SJCRH30 (cell line): ENCODE measurements around the gene WWC2. TPM values are rescaled to one million over a fixed set of nuclear protein-coding genes. Genes with fewer than 3 reads are reported as not detected.

Experiments used
- DNase-seq, 2 experiments: peaks; one replicate each; pipeline ENCODE4 v3.0.0-alpha.2; 2015 to 2020
- H3K27ac ChIP-seq: fragments of 250-450 bp; sonication (Bioruptor Pico); 2 replicates; pipeline ENCODE4 v1.5.1; 2020; ENCODE audit warnings: mild to moderate bottlenecking, moderate library complexity
- H3K27me3 ChIP-seq: fragments of 250-450 bp; sonication (Bioruptor Pico); 2 replicates; pipeline ENCODE4 v1.5.1; 2020; ENCODE audit warnings: mild to moderate bottlenecking, moderate library complexity
- H3K36me3 ChIP-seq: fragments of 250-450 bp; sonication (Bioruptor Pico); 2 replicates; pipeline ENCODE4 v1.5.1; 2020; ENCODE audit warnings: mild to moderate bottlenecking, moderate library complexity
- H3K4me1 ChIP-seq: fragments of 250-450 bp; sonication (Bioruptor Pico); 2 replicates; pipeline ENCODE4 v1.5.1; 2020; ENCODE audit warnings: mild to moderate bottlenecking, moderate library complexity
- H3K4me3 ChIP-seq: fragments of 250-450 bp; sonication (Bioruptor Pico); 2 replicates; pipeline ENCODE4 v1.5.1; 2020; ENCODE audit warnings: mild to moderate bottlenecking, moderate library complexity
- H3K9me3 ChIP-seq: fragments of 250-450 bp; sonication (Bioruptor Pico); replicated peaks from 2 replicates; pipeline ENCODE4 v1.5.1; 2020; ENCODE audit warnings: mild to moderate bottlenecking, moderate library complexity
- total RNA-seq: library from RNA; depleted of rRNA; stranded (reverse); fragments of >200 nt; shearing (Covaris generic); gene quantifications from 2 replicates; pipeline ENCODE4 v1.2.3, GENCODE V29; 2014

WWC2 gene
- total RNA-seq, 1 experiment from 2014 or later, result 23.7 TPM

DNA sequence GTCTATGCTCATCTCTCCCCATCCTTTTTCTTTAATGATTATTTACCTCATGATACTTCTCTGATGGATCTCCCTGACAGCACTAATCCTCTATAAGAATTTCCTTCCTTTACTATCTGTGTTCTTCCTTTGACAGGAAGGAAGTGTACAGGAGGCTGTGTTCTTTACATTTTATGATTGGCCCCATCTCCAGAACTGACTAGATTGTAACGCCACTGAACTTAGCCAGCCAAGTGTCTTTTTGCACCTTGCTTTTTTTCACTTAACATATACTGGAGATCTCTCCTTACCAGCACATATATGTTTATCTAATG is 3.9 kb upstream of the WWC2 start:
- Histone ChIP-seq H3K36me3 (no peaks in the 10 kb centered on the region), H3K4me3 (no peak overlapping the region), H3K27me3 (no peaks in the 10 kb centered on the region), H3K4me1 (no peaks in the 10 kb centered on the region), H3K9me3 (no peaks in the 10 kb centered on the region), H3K27ac (no peak overlapping the region)
- no peak for DNase-seq

DNA sequence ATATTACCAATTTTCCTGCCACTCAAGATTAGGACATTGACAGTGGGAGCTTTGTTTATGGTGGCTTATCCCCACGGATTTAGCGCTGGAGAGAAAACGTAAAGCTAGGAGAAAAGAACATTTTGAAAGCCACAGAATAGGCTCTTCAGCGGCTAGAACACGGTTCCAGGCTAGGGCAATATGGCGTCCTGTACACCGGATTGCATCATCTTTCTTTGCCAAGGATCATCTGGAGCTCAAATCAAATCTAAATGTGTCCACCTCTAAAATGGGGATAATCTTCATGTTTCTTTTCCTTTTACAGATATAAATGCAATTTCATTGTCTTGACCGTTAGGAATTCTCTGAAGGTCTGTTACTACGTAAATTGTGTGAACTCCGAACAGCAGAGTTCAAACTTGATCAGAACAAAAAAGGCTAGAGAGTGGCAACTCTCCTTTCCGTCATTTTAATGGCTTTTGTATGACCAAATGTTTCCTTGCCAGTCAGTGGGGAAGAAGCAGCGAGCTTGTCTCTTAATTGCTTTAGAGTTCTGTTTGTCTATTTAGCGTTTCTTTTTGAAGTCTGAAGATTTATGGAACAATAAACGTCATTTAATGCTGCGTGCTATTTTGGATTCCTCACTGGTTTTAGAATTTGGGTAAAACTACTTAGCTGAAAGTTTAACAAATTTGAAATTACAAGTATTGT is 2.6 kb upstream of the WWC2 start:
- Histone ChIP-seq H3K4me1 (0 out of 2 replicates have a peak, but pooled peaks cover 3% of the 10 kb centered on the region), H3K27ac (no peak overlapping the region)

GRCh38 chr4:183097231-183098018 is 1.6 kb upstream of the WWC2 start:
- H3K9me3 ChIP-seq, result no peaks in the 10 kb centered on the region
- no peaks in the 10 kb centered on the region for H3K27me3 ChIP-seq
- H3K36me3 ChIP-seq, result no peaks in the 10 kb centered on the region
- H3K4me3 ChIP-seq, result peak overlapping the region; percentile 87
- H3K4me1 ChIP-seq, result 0 out of 2 replicates have a peak, but pooled peaks cover 3% of the 10 kb centered on the region
- DNase-seq, result no peak
- peak overlapping the region; percentile 85 for H3K27ac ChIP-seq

More for the DNA sequence above, 2.6 kb upstream of the WWC2 start:
- no peaks in the 10 kb centered on the region for H3K36me3 ChIP-seq
- no peak for DNase-seq
- H3K4me3 ChIP-seq, result no peak overlapping the region
- no peaks in the 10 kb centered on the region for H3K27me3 ChIP-seq
- no peaks in the 10 kb centered on the region for H3K9me3 ChIP-seq

- Histone ChIP-seq H3K4me3 (peak overlapping the region; percentile 87), H3K27ac (peak overlapping the region; percentile 85), H3K27me3 (no peaks in the 10 kb centered on the region), H3K36me3 (no peaks in the 10 kb centered on the region), H3K9me3 (no peaks in the 10 kb centered on the region), H3K4me1 (0 out of 2 replicates have a peak, but pooled peaks cover 3% of the 10 kb centered on the region)
- DNase-seq, result peak; percentile 16 to 33
These were observed 886 bp upstream of the WWC2 start for GRCh38 chr4:183098019-183098722.

DNA sequence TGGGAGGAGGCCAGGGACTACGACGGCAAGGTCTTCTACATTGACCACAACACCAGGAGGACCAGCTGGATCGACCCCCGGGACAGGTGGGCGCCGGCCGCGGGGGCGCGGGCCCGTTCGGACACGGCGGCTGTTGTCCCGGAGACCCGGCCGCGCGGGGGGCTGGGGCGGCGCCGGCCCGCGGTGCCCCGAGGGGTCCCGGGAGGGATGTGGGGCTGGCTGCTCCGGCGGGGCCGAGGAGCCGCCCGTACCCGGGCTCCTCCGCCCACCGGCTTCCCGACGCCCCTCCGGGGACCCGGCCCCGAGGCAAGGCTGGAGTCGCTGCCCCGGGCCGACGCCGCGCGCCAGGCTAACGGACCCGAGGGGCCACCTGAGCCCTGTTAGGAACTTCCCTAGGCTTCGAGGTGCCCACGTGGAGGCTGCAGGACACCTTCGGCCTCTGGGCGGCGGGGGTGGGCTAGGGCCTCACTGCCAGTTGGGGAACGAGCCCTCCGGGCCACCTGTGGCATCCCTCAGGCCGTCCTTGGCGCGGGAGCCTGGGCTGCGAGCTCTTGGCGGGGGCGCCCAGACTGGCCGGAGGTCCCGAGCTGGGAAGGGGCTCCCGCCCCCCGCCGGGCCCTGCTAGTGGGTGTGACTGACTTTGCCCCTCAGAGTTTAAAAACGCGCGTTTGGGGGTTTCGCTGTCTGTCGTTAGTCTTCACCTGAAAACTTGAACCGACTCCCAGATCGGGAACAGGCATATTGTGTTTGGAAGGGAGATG is 660 bp downstream of the WWC2 start:
- H3K9me3 ChIP-seq, result no peaks in the 10 kb centered on the region
- no peaks in the 10 kb centered on the region; the same call in 1 of the 2 replicates for H3K36me3 ChIP-seq
- H3K4me3 ChIP-seq, result peak overlapping the region; percentile 87
- peak overlapping the region; percentile 85 for H3K27ac ChIP-seq
- H3K4me1 ChIP-seq, result 0 out of 2 replicates have a peak, but pooled peaks cover 3% of the 10 kb centered on the region
- no peaks in the 10 kb centered on the region for H3K27me3 ChIP-seq
- DNase-seq, result peak; percentile 51 to 53

DNA sequence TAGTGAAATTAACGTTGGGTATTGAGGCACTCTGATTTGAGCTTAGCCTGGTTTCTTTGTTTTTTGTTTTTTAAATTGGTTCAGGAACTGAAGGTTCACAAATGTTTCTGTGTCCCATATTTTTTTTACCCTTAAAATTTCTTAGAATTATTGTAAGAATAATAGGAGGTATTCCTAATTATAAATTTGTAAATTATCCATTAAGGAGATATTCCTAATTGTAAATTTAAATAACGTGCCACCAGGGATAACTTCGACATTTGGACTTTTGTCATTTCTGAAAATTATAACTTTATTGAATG is 1.2 kb downstream of the WWC2 start:
- Histone ChIP-seq H3K27me3 (no peaks in the 10 kb centered on the region), H3K4me3 (peak overlapping the region; percentile 87), H3K9me3 (no peaks in the 10 kb centered on the region), H3K36me3 (no peaks in the 10 kb centered on the region; the same call in 1 of the 2 replicates), H3K27ac (peak overlapping the region; percentile 85; the same call in 1 of the 2 replicates), H3K4me1 (0 out of 2 replicates have a peak, but pooled peaks cover 3% of the 10 kb centered on the region)
- DNase-seq, result no peak

- H3K27me3 ChIP-seq, result no peaks in the 10 kb centered on the region
- no peaks in the 10 kb centered on the region; the same call in 1 of the 2 replicates for H3K36me3 ChIP-seq
- 0 out of 2 replicates have a peak, but pooled peaks cover 3% of the 10 kb centered on the region for H3K4me1 ChIP-seq
- no peaks in the 10 kb centered on the region for H3K9me3 ChIP-seq
- peak overlapping the region; percentile 87 for H3K4me3 ChIP-seq
- no peak overlapping the region for H3K27ac ChIP-seq
- no peak for DNase-seq
These were observed 1.8 kb downstream of the WWC2 start for GRCh38 chr4:183100827-183101226.

DNA sequence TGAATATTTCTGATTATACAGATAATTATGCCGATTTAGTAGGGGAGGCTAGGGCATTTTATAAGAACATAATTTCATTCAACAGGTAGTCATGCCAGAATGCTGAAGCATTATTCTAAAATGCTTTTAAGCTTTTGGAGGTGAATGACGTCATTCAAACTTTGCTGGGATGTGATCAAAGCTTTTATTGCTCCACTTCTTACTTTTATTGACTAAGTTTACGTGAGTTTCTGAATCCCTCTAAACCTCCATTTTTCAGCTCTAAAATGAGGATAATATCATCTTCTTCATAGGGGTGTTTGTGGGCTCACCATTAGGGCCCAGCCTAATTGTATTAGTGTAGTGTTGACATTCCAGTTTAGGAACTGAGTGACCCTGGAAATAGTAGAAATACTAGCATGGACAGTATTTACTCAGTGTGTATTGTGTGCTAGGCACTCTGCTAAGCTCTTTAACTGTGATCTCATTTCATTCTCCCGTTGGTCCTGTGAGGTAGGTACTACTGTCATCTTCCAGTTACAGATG is 3.0 kb downstream of the WWC2 start:
- H3K4me1 ChIP-seq, result 0 out of 2 replicates have a peak, but pooled peaks cover 3% of the 10 kb centered on the region
- no peak for DNase-seq
- no peaks in the 10 kb centered on the region for H3K9me3 ChIP-seq
- H3K27me3 ChIP-seq, result no peaks in the 10 kb centered on the region
- H3K27ac ChIP-seq, result no peak overlapping the region
- no peak overlapping the region for H3K4me3 ChIP-seq
- H3K36me3 ChIP-seq, result no peaks in the 10 kb centered on the region; the same call in 1 of the 2 replicates

DNA sequence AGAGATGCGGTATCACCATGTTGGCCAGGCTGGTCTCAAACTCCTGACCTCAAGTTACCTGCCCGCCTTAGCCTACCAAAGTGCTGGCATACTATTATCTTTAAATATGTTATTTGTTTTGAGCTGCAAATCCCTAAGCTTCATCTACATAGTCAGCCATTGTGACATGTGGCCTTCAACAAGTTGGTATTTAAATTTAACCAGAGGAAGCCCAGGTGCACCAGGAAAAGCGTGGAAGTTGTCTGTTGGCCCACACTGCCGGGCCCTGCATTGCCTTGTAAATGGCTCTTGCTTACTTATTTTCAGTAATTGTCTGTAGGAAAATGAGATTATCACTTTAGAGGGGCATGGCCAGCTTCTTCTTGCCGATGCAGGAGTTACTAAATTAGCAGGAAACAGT is 6.0 kb downstream of the WWC2 start:
- Histone ChIP-seq H3K27me3 (no peaks in the 10 kb centered on the region), H3K4me3 (no peak overlapping the region), H3K27ac (no peak overlapping the region), H3K36me3 (no peaks in the 10 kb centered on the region; the same call in 1 of the 2 replicates), H3K9me3 (no peaks in the 10 kb centered on the region), H3K4me1 (0 out of 2 replicates have a peak, but pooled peaks cover 3% of the 10 kb centered on the region)
- DNase-seq, result no peak

DNA sequence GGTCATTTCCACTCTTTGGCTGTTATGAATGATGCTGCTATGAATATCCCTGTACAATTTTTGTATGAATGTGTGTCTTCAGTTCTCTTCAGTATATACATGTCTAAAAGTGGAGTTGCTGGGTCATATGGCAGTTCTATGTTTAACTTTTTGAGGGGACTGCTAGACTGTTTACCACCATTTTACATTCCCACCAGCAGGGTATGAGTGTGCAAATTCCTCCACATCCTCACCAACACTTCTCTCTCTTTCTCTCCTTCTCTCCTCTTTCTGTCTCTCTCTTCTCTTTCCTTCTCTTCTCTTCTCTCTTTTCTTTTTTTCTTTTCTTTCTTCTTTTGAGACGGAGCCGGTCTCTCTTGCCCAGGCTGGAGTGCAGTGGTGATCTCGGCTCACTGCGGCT is 7.8 kb downstream of the WWC2 start:
- no peak overlapping the region for H3K27ac ChIP-seq
- no peak for DNase-seq

GRCh38 chr4:183107891-183108459 is 8.9 kb downstream of the WWC2 start:
- H3K36me3 ChIP-seq, result no peaks in the 10 kb centered on the region; the same call in 1 of the 2 replicates
- no peak for DNase-seq
- no peak overlapping the region for H3K27ac ChIP-seq
- H3K4me3 ChIP-seq, result no peak overlapping the region
- H3K27me3 ChIP-seq, result no peaks in the 10 kb centered on the region
- H3K4me1 ChIP-seq, result no peaks in the 10 kb centered on the region
- no peaks in the 10 kb centered on the region for H3K9me3 ChIP-seq

More for the DNA sequence above, 7.8 kb downstream of the WWC2 start:
- Histone ChIP-seq H3K4me3 (no peak overlapping the region), H3K9me3 (no peaks in the 10 kb centered on the region), H3K36me3 (no peaks in the 10 kb centered on the region; the same call in 1 of the 2 replicates), H3K27me3 (no peaks in the 10 kb centered on the region), H3K4me1 (no peaks in the 10 kb centered on the region)

GRCh38 chr4:183110244-183110643 is 11.2 kb downstream of the WWC2 start:
- H3K4me3 ChIP-seq, result no peak overlapping the region
- H3K27ac ChIP-seq, result no peak overlapping the region
- no peaks in the 10 kb centered on the region for H3K36me3 ChIP-seq
- DNase-seq, result no peak
- H3K9me3 ChIP-seq, result no peaks in the 10 kb centered on the region
- H3K4me1 ChIP-seq, result no peaks in the 10 kb centered on the region
- H3K27me3 ChIP-seq, result no peaks in the 10 kb centered on the region

DNA sequence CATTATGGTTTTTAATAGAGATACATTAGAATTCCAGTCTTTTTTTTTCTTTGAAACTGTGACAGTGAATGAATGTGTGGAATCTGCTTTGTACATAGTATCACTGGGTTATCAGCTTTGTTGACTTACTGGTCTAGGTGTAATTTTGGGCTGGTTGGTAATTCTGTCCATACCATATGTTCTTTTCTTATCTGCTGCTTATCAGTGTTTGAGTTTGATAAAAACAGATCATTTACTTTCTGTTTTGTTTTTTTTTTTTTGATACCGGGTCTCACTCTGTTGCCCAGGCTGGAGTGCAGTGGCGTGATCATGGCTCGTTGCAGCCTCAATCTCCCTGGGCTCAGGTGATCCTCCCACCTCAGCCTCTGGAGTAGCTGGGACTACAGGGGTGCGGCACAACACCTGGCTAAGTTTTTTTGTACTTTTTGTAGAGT is 12.4 kb downstream of the WWC2 start:
- DNase-seq, result no peak
- Histone ChIP-seq H3K9me3 (no peaks in the 10 kb centered on the region), H3K27me3 (no peaks in the 10 kb centered on the region), H3K36me3 (no peaks in the 10 kb centered on the region), H3K4me1 (no peaks in the 10 kb centered on the region), H3K4me3 (no peak overlapping the region), H3K27ac (no peak overlapping the region)

DNA sequence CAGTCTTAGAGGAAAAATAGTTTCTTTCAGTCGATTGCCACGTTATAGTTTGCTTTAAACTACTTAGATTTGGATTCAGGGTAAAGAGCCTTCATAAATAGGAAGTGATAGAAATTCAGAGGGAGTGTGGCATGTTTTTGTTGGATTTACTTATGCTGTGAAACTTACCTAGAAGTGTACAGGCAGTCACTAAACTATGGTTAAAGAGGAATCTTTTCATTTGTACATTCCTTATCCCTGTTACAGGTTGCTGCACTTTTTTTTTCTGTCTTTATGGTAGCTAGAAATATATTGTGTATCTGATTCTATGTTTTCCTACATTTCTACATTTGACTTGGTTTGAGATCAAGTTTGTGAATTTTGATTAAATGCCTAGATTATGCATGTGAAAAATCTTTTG is 19.1 kb downstream of the WWC2 start:
- H3K4me3 ChIP-seq, result no peak overlapping the region

More for the DNA sequence above, 19.1 kb downstream of the WWC2 start:
- Histone ChIP-seq H3K27ac (peak overlapping the region; percentile 80), H3K9me3 (no peaks in the 10 kb centered on the region), H3K36me3 (no peaks in the 10 kb centered on the region), H3K27me3 (no peaks in the 10 kb centered on the region), H3K4me1 (peaks cover 17% of the 10 kb centered on the region)
- DNase-seq, result no peak
